ENCODE results near the gene HACD2. TPM values are rescaled to one million over a fixed set of nuclear protein-coding genes. Genes with fewer than 3 reads are reported as not detected.

The HACD2 gene
- total and polyA plus RNA-seq, 2 experiments from 2014 or later: 27.0 to 41.2 TPM

GRCh38 chr3:123503203-123503602 lies 81.7 kb downstream of the HACD2 start:
- no peaks in the 10 kb centered on the region for H3K9me2 ChIP-seq (ENCODE audit: insufficient read depth)
- TF ChIP-seq EZH2phosphoT487 (IDR thresholded peaks at IDR 0.05; ENCODE audit: insufficient read depth, low read depth): no peak
- TF ChIP-seq EZH2 (IDR thresholded peaks at IDR 0.05; ENCODE audit: insufficient read depth, poor library complexity, severe bottlenecking): no peak
- 71 to 80% methylated on average over 3 of the region's 3 CpGs for WGBS, 2 experiments (ENCODE audit: low coverage in 1 of 2, low lambda C conversion rate in 2 of 2, missing lambda C conversion rate in 2 of 2)

GRCh38 chr3:123499322-123499721 lies 85.5 kb downstream of the HACD2 start:
- in situ Hi-C loops (cut with MboI): no loop called here
- Histone ChIP-seq H3K27me3 (replicated peaks; ENCODE audit: insufficient read depth) (no peaks in the 10 kb centered on the region), H3K4me3 (no peak overlapping the region), H3K9me2 (ENCODE audit: insufficient read depth) (no peaks in the 10 kb centered on the region), H3K79me2 (ENCODE audit: insufficient read depth) (no peaks in the 10 kb centered on the region), H3K9me3 (ENCODE audit: low read depth) (no peaks in the 10 kb centered on the region), H3K9ac (no peak overlapping the region), H3K4me1 (ENCODE audit: insufficient read depth) (peaks cover 13% of the 10 kb centered on the region), H2AFZ (no peak overlapping the region), H4K20me1 (ENCODE audit: insufficient read depth) (no peaks in the 10 kb centered on the region), H3K36me3 (ENCODE audit: low read depth) (peaks cover 13% of the 10 kb centered on the region), H3K27ac (peak overlapping the region; percentile 44), H3K4me2 (ENCODE audit: unreplicated experiment) (peak overlapping the region; percentile 27), H3F3A (ENCODE audit: insufficient read depth) (peaks cover 13% of the 10 kb centered on the region)
- peak; percentile 77 for DNase-seq
- 32 to 52% methylated on average over 3 of the region's 3 CpGs for WGBS, 2 experiments (ENCODE audit: low coverage in 1 of 2, low lambda C conversion rate in 2 of 2, missing lambda C conversion rate in 2 of 2)
- TF ChIP-seq EZH2phosphoT487 (IDR thresholded peaks at IDR 0.05; ENCODE audit: insufficient read depth, low read depth) (no peak), EZH2 (IDR thresholded peaks at IDR 0.05; ENCODE audit: insufficient read depth, poor library complexity, severe bottlenecking) (no peak)

More at GRCh38 chr3:123503203-123503602, 81.7 kb downstream of the HACD2 start:
- Histone ChIP-seq H2AFZ (no peak overlapping the region), H4K20me1 (ENCODE audit: insufficient read depth) (no peaks in the 10 kb centered on the region), H3F3A (ENCODE audit: insufficient read depth) (peaks cover 13% of the 10 kb centered on the region), H3K36me3 (ENCODE audit: low read depth) (0 out of 2 replicates have a peak, but pooled peaks cover 3% of the 10 kb centered on the region), H3K4me2 (ENCODE audit: unreplicated experiment) (no peak overlapping the region), H3K4me3 (no peak overlapping the region), H3K79me2 (ENCODE audit: insufficient read depth) (no peaks in the 10 kb centered on the region), H3K4me1 (ENCODE audit: insufficient read depth) (peaks cover 13% of the 10 kb centered on the region), H3K9ac (no peak overlapping the region), H3K27me3 (replicated peaks; ENCODE audit: insufficient read depth) (no peaks in the 10 kb centered on the region), H3K9me3 (ENCODE audit: low read depth) (no peaks in the 10 kb centered on the region), H3K27ac (no peak overlapping the region)
- in situ Hi-C loops (cut with MboI): no loop called here
- no peak for DNase-seq

GRCh38 chr3:123498761-123499160 lies 86.1 kb downstream of the HACD2 start:
- no peak overlapping the region for H3K4me3 ChIP-seq
- TF ChIP-seq EZH2 (IDR thresholded peaks at IDR 0.05; ENCODE audit: insufficient read depth, poor library complexity, severe bottlenecking): no peak
- TF ChIP-seq EZH2phosphoT487 (IDR thresholded peaks at IDR 0.05; ENCODE audit: insufficient read depth, low read depth): no peak
- no peaks in the 10 kb centered on the region for H3K9me3 ChIP-seq (ENCODE audit: low read depth)
- no peak overlapping the region for H3K9ac ChIP-seq
- H3K27me3 ChIP-seq (replicated peaks; ENCODE audit: insufficient read depth): no peaks in the 10 kb centered on the region
- no peaks in the 10 kb centered on the region for H3K79me2 ChIP-seq (ENCODE audit: insufficient read depth)
- no peaks in the 10 kb centered on the region for H3K9me2 ChIP-seq (ENCODE audit: insufficient read depth)
- peaks cover 13% of the 10 kb centered on the region for H3F3A ChIP-seq (ENCODE audit: insufficient read depth)
- H3K27ac ChIP-seq: peak overlapping the region; percentile 44; the same call in 1 of the 2 replicates
- peaks cover 13% of the 10 kb centered on the region for H3K36me3 ChIP-seq (ENCODE audit: low read depth)
- peaks cover 13% of the 10 kb centered on the region for H3K4me1 ChIP-seq (ENCODE audit: insufficient read depth)
- in situ Hi-C loops (cut with MboI): no loop called here
- no peak for DNase-seq
- H4K20me1 ChIP-seq (ENCODE audit: insufficient read depth): no peaks in the 10 kb centered on the region
- peak overlapping the region; percentile 27 for H3K4me2 ChIP-seq (ENCODE audit: unreplicated experiment)
- H2AFZ ChIP-seq: no peak overlapping the region
- 98 to 100% methylated on average over 3 of the region's 3 CpGs for WGBS, 2 experiments (ENCODE audit: low coverage in 1 of 2, low lambda C conversion rate in 2 of 2, missing lambda C conversion rate in 2 of 2)

GRCh38 chr3:123493912-123494311 lies 90.9 kb downstream of the HACD2 start:
- in situ Hi-C loops (cut with MboI): no loop called here
- Histone ChIP-seq H3K9me2 (ENCODE audit: insufficient read depth) (no peaks in the 10 kb centered on the region), H3K79me2 (ENCODE audit: insufficient read depth) (no peaks in the 10 kb centered on the region), H3K36me3 (ENCODE audit: low read depth) (peaks cover 15% of the 10 kb centered on the region), H2AFZ (no peak overlapping the region), H3K27ac (no peak overlapping the region), H3K9ac (no peak overlapping the region), H4K20me1 (ENCODE audit: insufficient read depth) (no peaks in the 10 kb centered on the region), H3K4me3 (no peak overlapping the region), H3K4me1 (ENCODE audit: insufficient read depth) (peaks cover 4% of the 10 kb centered on the region; the same call in 1 of the 2 replicates), H3K27me3 (replicated peaks; ENCODE audit: insufficient read depth) (no peaks in the 10 kb centered on the region), H3K4me2 (ENCODE audit: unreplicated experiment) (no peak overlapping the region), H3F3A (ENCODE audit: insufficient read depth) (peaks cover 13% of the 10 kb centered on the region), H3K9me3 (ENCODE audit: low read depth) (no peaks in the 10 kb centered on the region)
- TF ChIP-seq EZH2phosphoT487 (IDR thresholded peaks at IDR 0.05; ENCODE audit: insufficient read depth, low read depth): no peak
- TF ChIP-seq EZH2 (IDR thresholded peaks at IDR 0.05; ENCODE audit: insufficient read depth, poor library complexity, severe bottlenecking): no peak
- DNase-seq: no peak
- WGBS, 2 experiments (ENCODE audit: low coverage in 1 of 2, low lambda C conversion rate in 2 of 2, missing lambda C conversion rate in 2 of 2): 81 to 90% methylated on average over 4 of the region's 4 CpGs

All from GM23248 (cell line).